Measurements from ENCODE around the gene SHISA6.
"Not testable (repeated sequence)": the region's sequence is repeated elsewhere in the genome, so short reads cannot be mapped to it uniquely, and the experiment has no call there.

The SHISA6 gene

GRCh38 chr17:11303773-11304394 lies 62.9 kb downstream of the SHISA6 start:
- no peak for DNase-seq (ENCODE audit: low spot score)

- DNase-seq (ENCODE audit: low spot score) = no peak
Observed at GRCh38 chr17:11304568-11304967, 63.6 kb downstream of the SHISA6 start.

GRCh38 chr17:11305524-11305923 lies 64.5 kb downstream of the SHISA6 start:
- DNase-seq (ENCODE audit: low spot score) = no peak

GRCh38 chr17:11308531-11308930 lies 67.5 kb downstream of the SHISA6 start:
- DNase-seq (ENCODE audit: low spot score) = no peak

- no peak for DNase-seq (ENCODE audit: low spot score)
Observed at GRCh38 chr17:11309033-11309432, 68.0 kb downstream of the SHISA6 start.

- no peak for DNase-seq (ENCODE audit: low spot score)
Observed at GRCh38 chr17:11309850-11310249, 68.8 kb downstream of the SHISA6 start.

- DNase-seq (ENCODE audit: low spot score) = not testable (repeated sequence)
Observed at GRCh38 chr17:11316451-11316850, 75.4 kb downstream of the SHISA6 start.

- DNase-seq (ENCODE audit: low spot score) = no peak
Observed at GRCh38 chr17:11318207-11318606, 77.2 kb downstream of the SHISA6 start.

GRCh38 chr17:11319894-11320293 lies 78.9 kb downstream of the SHISA6 start:
- DNase-seq (ENCODE audit: low spot score) = no peak

- DNase-seq (ENCODE audit: low spot score) = no peak
Observed at GRCh38 chr17:11324021-11324420, 83.0 kb downstream of the SHISA6 start.

GRCh38 chr17:11324846-11325420 lies 83.9 kb downstream of the SHISA6 start:
- no peak for DNase-seq (ENCODE audit: low spot score)

- DNase-seq (ENCODE audit: low spot score) = no peak
Observed at GRCh38 chr17:11326492-11326891, 85.5 kb downstream of the SHISA6 start.

GRCh38 chr17:11328770-11329169 lies 87.8 kb downstream of the SHISA6 start:
- no peak for DNase-seq (ENCODE audit: low spot score)

- DNase-seq (ENCODE audit: low spot score) = no peak
Observed at GRCh38 chr17:11330006-11330405, 89.0 kb downstream of the SHISA6 start.

GRCh38 chr17:11330826-11331225 lies 89.8 kb downstream of the SHISA6 start:
- DNase-seq (ENCODE audit: low spot score) = no peak

GRCh38 chr17:11331547-11332513 lies 90.8 kb downstream of the SHISA6 start:
- DNase-seq (ENCODE audit: low spot score) = no peak

GRCh38 chr17:11332706-11333105 lies 91.7 kb downstream of the SHISA6 start:
- DNase-seq (ENCODE audit: low spot score) = no peak

- DNase-seq (ENCODE audit: low spot score) = no peak
Observed at GRCh38 chr17:11334493-11334892, 93.5 kb downstream of the SHISA6 start.

- DNase-seq (ENCODE audit: low spot score) = no peak
Observed at GRCh38 chr17:11336290-11336689, 95.3 kb downstream of the SHISA6 start.

GRCh38 chr17:11340803-11341202 lies 99.8 kb downstream of the SHISA6 start:
- no peak for DNase-seq (ENCODE audit: low spot score)

GRCh38 chr17:11342138-11342537 lies 101.1 kb downstream of the SHISA6 start:
- no peak for DNase-seq (ENCODE audit: low spot score)

- no peak for DNase-seq (ENCODE audit: low spot score)
Observed at GRCh38 chr17:11349106-11349505, 108.1 kb downstream of the SHISA6 start.

GRCh38 chr17:11351479-11351878 lies 110.5 kb downstream of the SHISA6 start:
- no peak for DNase-seq (ENCODE audit: low spot score)

All from AG08395 (cell line).